Measurements from ENCODE around the gene EEPD1. TPM values are rescaled to one million over a fixed set of nuclear protein-coding genes. Genes with fewer than 3 reads are reported as not detected.

EEPD1 gene
- total RNA-seq, 2 donors from 2014 or later = 21.9 to 30.1 TPM

DNA sequence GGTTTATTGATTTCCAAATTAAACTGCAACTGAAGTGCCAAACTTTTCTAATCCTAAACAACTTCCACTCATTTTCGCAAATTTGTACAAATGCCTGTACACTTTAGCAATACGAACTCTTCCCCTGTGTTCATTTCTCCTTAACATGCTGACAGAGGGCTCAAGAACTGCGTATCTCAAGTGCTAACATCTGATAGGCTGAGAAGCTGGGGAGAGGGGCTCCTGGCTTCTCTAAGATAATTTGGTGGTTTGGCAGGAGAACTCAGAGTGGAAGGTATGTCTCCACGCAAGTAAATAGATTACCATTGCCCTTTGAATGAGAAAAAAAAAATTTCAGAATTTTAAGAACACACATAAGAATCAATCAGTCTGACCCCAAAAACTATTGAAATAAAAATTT lies 183.3 kb downstream of the EEPD1 start:
- no peaks in the 10 kb centered on the region for H3K27me3 ChIP-seq (replicated peaks; ENCODE audit: insufficient read depth)
- 89% methylated on average over 4 of the region's 4 CpGs for WGBS
- no peaks in the 10 kb centered on the region for H3K9me3 ChIP-seq
- TF ChIP-seq POLR2AphosphoS5 (IDR thresholded peaks at IDR 0.05) (no peak), POLR2A (IDR thresholded peaks at IDR 0.05) (no peak)
- TF ChIP-seq, protein P1, sequence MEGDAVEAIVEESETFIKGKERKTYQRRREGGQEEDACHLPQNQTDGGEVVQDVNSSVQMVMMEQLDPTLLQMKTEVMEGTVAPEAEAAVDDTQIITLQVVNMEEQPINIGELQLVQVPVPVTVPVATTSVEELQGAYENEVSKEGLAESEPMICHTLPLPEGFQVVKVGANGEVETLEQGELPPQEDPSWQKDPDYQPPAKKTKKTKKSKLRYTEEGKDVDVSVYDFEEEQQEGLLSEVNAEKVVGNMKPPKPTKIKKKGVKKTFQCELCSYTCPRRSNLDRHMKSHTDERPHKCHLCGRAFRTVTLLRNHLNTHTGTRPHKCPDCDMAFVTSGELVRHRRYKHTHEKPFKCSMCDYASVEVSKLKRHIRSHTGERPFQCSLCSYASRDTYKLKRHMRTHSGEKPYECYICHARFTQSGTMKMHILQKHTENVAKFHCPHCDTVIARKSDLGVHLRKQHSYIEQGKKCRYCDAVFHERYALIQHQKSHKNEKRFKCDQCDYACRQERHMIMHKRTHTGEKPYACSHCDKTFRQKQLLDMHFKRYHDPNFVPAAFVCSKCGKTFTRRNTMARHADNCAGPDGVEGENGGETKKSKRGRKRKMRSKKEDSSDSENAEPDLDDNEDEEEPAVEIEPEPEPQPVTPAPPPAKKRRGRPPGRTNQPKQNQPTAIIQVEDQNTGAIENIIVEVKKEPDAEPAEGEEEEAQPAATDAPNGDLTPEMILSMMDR (IDR thresholded peaks at IDR 0.05) = no peak
- no peaks in the 10 kb centered on the region for H3K36me3 ChIP-seq
- H3K4me3 ChIP-seq = no peak overlapping the region
- DNase-seq (ENCODE audit: low spot score) = no peak
- intact Hi-C loops (cut with DNase I) = no loop called here
- no peak overlapping the region for H3K27ac ChIP-seq
- H3K4me1 ChIP-seq (replicated peaks) = no peaks in the 10 kb centered on the region

GRCh38 chr7:36338256-36338655 lies 185.2 kb downstream of the EEPD1 start:
- DNase-seq (ENCODE audit: low spot score) = no peak
- WGBS = 100% methylated on average over 3 of the region's 3 CpGs
- intact Hi-C loops (cut with DNase I) = no loop called here
- no peaks in the 10 kb centered on the region for H3K4me1 ChIP-seq (replicated peaks)
- no peak overlapping the region for H3K4me3 ChIP-seq
- H3K9me3 ChIP-seq = no peaks in the 10 kb centered on the region
- no peaks in the 10 kb centered on the region for H3K36me3 ChIP-seq
- TF ChIP-seq POLR2AphosphoS5 (IDR thresholded peaks at IDR 0.05) = no peak
- TF ChIP-seq, protein P1 (IDR thresholded peaks at IDR 0.05) = no peak
- no peak for TF ChIP-seq POLR2A (IDR thresholded peaks at IDR 0.05)
- no peak overlapping the region for H3K27ac ChIP-seq
- H3K27me3 ChIP-seq (replicated peaks; ENCODE audit: insufficient read depth) = no peaks in the 10 kb centered on the region

GRCh38 chr7:36343548-36343947 lies 190.5 kb downstream of the EEPD1 start:
- Histone ChIP-seq H3K9me3 (no peaks in the 10 kb centered on the region), H3K27ac (no peak overlapping the region), H3K27me3 (replicated peaks; ENCODE audit: insufficient read depth) (no peaks in the 10 kb centered on the region), H3K4me3 (no peak overlapping the region), H3K36me3 (no peaks in the 10 kb centered on the region), H3K4me1 (replicated peaks) (no peaks in the 10 kb centered on the region)
- TF ChIP-seq POLR2A (IDR thresholded peaks at IDR 0.05) (no peak), POLR2AphosphoS5 (IDR thresholded peaks at IDR 0.05) (no peak)
- TF ChIP-seq, protein P1 (IDR thresholded peaks at IDR 0.05) = no peak
- intact Hi-C loops (cut with DNase I) = no loop called here
- no peak for DNase-seq (ENCODE audit: low spot score)
- WGBS = 91% methylated on average over 1 of the region's 1 CpG

GRCh38 chr7:36344622-36345021 lies 191.6 kb downstream of the EEPD1 start:
- H3K27ac ChIP-seq = no peak overlapping the region
- H3K4me1 ChIP-seq (replicated peaks) = no peaks in the 10 kb centered on the region
- H3K9me3 ChIP-seq = no peaks in the 10 kb centered on the region
- no peak for TF ChIP-seq POLR2A (IDR thresholded peaks at IDR 0.05)
- TF ChIP-seq, protein P1 (IDR thresholded peaks at IDR 0.05) = no peak
- intact Hi-C loops (cut with DNase I) = no loop called here
- no peak for DNase-seq (ENCODE audit: low spot score)
- H3K36me3 ChIP-seq = no peaks in the 10 kb centered on the region
- WGBS = 88% methylated on average over 2 of the region's 2 CpGs
- no peaks in the 10 kb centered on the region for H3K27me3 ChIP-seq (replicated peaks; ENCODE audit: insufficient read depth)
- no peak overlapping the region for H3K4me3 ChIP-seq

GRCh38 chr7:36346260-36346831 lies 193.3 kb downstream of the EEPD1 start:
- intact Hi-C loops (cut with DNase I) = no loop called here
- Histone ChIP-seq H3K4me1 (replicated peaks) (no peaks in the 10 kb centered on the region), H3K27me3 (replicated peaks; ENCODE audit: insufficient read depth) (no peaks in the 10 kb centered on the region), H3K27ac (no peak overlapping the region), H3K36me3 (no peaks in the 10 kb centered on the region), H3K9me3 (no peaks in the 10 kb centered on the region), H3K4me3 (no peak overlapping the region)
- no peak for TF ChIP-seq POLR2A (IDR thresholded peaks at IDR 0.05)
- no peak for TF ChIP-seq POLR2AphosphoS5 (IDR thresholded peaks at IDR 0.05)
- 95% methylated on average over 6 of the region's 6 CpGs for WGBS
- DNase-seq (ENCODE audit: low spot score) = no peak
